ENCODE measurements around the gene ASMTL. TPM values are rescaled to one million over a fixed set of nuclear protein-coding genes. Genes with fewer than 3 reads are reported as not detected.

ASMTL gene
- total RNA-seq, 1 donor from 2014 or later, result 26.8 TPM

DNA sequence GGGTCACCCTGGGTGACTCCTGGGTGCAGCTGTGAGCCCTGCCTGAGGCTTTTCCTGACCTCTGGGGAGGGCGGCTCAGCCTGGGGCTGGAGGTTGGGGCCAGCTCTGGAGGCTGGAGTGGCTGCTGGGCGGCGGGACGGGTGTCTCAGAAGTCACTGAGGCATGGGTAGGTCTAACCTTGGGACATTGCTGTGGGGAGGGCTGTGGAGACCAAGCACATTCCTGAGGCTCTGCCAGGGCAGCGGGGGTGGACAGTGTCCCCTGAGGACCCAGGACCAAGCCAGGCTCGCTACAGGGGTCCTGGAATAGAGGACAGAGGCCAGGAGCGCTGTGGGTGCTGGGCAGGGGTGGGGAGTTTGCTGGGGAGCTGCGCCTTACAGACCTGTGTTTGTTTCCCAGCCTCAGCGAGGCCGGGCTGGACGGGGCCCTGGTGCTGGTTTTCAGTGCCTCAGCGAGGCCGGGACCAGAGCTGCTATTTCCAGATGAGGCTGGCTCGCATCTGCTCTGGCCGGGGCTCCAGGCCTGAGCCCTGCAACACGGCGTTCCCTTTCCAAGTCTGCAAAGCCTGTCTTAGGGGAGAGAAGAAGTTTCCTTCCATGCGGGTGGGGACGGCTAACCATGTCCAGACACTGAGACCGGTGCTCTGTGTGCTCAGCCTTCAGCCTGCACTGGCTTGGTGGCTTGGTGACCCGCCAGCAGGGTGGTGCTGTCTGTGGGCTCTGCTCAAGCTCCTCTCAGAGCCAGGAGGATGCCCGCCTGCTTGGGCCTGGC is 57.8 kb downstream of the ASMTL start:
- DNase-seq (ENCODE audit: low spot score), result peak; percentile 66
- intact Hi-C loops (cut with DNase I), result loop anchor here (5.0 to 10.0 kb wide), 3 partner anchors 148 to 930 kb away; partner anchors contain the start of gene AKAP17A

DNA sequence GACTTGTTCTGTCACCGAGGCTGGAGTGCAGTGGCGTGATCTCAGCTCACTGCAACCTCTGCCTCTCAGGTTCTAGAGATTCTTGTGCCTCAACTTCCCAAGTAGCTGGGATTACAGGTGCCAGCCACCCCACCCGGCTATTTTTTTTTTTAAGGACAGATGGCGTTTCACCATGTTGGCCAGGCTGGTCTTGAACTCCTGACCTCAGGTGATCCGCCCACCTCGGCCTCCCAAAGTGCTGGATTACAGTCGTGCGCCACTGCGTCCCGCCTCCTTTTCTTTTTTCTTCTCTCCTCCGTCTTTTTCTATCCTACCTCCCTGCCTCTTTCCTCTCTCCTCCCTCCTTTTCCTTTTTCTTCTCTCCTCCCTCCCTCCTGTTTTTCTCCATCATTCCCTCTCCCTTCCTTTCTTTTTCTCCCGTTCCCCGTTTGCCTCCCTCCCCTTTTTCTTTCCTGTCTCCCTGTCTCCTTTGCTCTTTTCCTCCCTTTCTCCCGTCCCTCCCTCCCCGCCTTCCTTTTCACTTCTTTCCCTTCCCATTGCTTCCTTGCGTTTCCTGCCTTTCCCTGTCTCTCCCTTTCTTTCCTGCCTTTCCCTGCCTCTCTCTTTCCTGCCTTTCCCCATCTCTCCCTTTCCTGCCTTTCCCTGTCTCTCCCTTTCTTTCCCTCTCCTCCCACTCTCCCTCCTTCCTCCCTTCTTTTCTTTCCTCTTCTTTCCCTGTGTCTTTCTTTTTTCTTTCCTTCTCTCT is 58.7 kb downstream of the ASMTL start:
- intact Hi-C loops (cut with DNase I), result loop anchor here (2.0 to 10.0 kb wide), 4 partner anchors 57 to 931 kb away; partner anchors contain the start of gene AKAP17A

DNA sequence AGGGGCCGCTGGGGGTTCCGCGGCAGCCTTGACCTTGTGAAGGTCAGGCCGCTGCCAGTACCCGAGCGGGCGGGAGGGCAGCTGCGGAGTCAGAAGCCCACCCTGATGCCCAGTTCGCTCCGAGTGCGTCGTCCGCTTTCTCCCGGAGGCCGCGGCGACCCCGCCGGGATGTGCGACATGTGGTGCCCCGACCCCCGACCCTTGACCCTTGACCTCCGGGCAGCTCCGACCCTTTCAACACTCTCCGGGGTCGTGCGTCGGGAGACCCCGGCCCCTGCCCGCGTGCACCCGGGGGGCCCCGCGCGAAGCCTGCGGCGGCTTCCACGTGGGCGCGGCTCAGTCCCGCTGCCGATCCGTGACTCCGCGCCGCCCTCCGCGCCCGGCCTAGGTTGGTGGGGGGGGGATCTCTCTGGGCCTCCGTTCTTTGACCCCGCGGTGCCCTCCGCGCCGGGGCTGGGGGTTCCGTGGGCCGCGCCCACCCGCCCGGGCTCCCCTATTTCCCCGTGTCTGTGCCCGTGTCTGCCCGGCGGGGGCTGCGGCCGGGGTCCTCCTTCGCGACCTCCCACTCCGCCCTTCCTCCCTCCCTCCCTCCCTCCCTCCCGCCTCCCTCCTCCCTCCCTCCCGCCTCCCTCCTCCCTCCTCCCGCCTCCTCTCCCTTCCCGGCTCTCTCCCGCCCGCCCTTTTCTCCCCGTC is 60.2 kb downstream of the ASMTL start:
- DNase-seq (ENCODE audit: low spot score), result peak; percentile 84
- intact Hi-C loops (cut with DNase I), result loop anchor here (2.0 to 10.0 kb wide), 4 partner anchors 58 to 932 kb away; partner anchors contain the start of gene AKAP17A

More for the DNA sequence above, 58.7 kb downstream of the ASMTL start:
- peak; percentile 17 for DNase-seq (ENCODE audit: low spot score)

GRCh38 chrX:1391707-1392375 is 60.9 kb downstream of the ASMTL start, which contains the start of gene SLC25A6:
TSS of gene SLC25A6 (minus strand) at chrX:1392113. CDS start at chrX:1392009, 104 bp downstream.
- intact Hi-C loops (cut with DNase I), result loop anchor here (2.0 to 10.0 kb wide), 4 partner anchors 59 to 933 kb away; partner anchors contain the start of gene AKAP17A
- peak; percentile 100 for DNase-seq (ENCODE audit: low spot score)

DNA sequence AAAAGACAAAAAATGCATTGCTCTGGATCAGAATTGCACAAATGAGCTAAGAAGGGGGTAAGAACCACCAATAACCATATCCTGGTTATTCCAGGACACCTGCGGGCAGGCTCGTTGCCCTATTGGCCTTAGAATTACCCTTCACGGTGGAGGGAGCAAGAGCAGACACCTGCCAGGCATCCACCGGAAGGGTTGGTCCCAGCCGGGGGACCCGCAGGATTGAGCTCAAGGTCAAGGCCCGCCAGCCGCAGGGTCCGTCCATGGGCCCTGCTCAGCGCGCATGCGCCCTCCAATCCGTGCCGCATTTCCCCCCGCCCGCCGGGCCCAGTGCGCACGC is 61.4 kb downstream of the ASMTL start:
- no peak for DNase-seq (ENCODE audit: low spot score)
- intact Hi-C loops (cut with DNase I), result loop anchor here (5.0 to 10.0 kb wide), 3 partner anchors 144 to 933 kb away; partner anchors contain the start of gene AKAP17A

DNA sequence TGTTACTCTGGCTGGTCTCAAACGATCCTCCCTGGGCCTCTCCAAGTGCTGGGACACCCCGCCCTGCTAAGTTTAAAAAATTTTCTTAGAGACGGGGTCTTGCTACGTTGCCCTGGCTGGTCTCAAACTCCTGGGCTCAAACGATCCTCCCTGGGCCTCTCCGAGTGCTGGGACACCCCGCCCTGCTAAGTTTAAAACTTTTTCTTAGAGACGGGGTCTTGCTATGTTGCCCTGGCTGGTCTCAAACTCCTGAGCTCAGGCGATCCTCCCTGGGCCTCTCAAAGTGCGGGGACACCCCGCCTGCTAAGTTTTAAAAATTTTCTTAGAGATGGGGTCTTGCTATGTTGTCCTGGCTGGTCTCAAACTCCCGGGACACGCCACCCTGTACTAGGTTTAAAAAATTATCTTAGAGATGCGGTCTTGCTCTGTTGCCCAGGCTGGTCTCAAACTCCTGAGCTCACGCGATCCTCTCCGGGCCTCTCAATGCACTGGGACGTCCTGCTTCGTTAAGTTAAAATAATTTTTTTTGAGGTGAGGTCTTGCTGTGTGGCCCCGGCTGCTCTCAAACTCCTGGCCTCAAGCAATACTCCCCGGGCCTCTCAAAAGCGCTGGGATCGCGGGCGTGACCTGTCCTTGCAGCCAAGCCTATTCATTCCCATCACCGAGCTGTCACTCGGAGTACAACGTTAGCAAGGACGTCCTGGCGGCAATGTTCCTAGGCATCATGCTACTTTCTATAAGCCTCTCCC is 61.9 kb downstream of the ASMTL start:
- intact Hi-C loops (cut with DNase I), result loop anchor here (5.0 to 10.0 kb wide), 3 partner anchors 143 to 934 kb away; partner anchors contain the start of gene AKAP17A
- DNase-seq (ENCODE audit: low spot score), result no peak

GRCh38 chrX:1389993-1390285 is 62.8 kb downstream of the ASMTL start:
- no peak for DNase-seq (ENCODE audit: low spot score)
- intact Hi-C loops (cut with DNase I), result loop anchor here (5.0 to 10.0 kb wide), 3 partner anchors 143 to 935 kb away; partner anchors contain the start of gene AKAP17A

GRCh38 chrX:1389181-1389992 is 63.3 kb downstream of the ASMTL start:
- DNase-seq (ENCODE audit: low spot score), result no peak
- intact Hi-C loops (cut with DNase I), result no loop called here

GRCh38 chrX:1388651-1389050 is 64.1 kb downstream of the ASMTL start:
- intact Hi-C loops (cut with DNase I), result no loop called here
- DNase-seq (ENCODE audit: low spot score), result no peak

DNA sequence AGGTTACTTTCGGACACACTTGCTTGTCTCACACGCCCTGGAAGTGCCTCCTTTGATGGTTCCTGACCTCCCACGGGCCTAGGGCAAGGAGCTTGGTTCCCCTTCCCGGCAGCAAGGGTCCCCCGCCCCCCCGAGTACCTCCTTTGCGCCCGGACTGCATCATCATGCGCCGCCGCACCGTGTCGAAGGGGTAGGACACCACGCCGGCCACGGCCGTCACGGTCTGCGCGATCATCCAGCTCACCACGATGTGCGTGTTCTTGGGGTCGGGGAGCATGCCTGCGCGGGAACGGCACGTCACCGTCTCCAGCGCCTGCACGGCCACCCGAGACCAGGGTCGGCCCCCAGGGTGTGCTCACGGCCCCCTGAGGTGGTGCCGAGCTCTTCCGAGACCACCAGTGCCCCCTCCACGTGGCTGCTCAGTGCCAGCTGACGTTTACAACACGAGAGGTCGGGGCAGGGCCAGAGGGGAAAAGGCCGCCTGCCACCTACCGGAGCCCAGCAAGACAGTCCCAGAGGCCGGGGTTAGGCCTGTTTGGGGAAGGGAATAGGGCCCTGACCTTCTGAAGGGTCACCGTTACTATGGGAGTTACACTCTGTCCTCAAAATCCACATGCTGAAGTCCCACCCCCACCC is 65.5 kb downstream of the ASMTL start:
- intact Hi-C loops (cut with DNase I), result no loop called here

DNA sequence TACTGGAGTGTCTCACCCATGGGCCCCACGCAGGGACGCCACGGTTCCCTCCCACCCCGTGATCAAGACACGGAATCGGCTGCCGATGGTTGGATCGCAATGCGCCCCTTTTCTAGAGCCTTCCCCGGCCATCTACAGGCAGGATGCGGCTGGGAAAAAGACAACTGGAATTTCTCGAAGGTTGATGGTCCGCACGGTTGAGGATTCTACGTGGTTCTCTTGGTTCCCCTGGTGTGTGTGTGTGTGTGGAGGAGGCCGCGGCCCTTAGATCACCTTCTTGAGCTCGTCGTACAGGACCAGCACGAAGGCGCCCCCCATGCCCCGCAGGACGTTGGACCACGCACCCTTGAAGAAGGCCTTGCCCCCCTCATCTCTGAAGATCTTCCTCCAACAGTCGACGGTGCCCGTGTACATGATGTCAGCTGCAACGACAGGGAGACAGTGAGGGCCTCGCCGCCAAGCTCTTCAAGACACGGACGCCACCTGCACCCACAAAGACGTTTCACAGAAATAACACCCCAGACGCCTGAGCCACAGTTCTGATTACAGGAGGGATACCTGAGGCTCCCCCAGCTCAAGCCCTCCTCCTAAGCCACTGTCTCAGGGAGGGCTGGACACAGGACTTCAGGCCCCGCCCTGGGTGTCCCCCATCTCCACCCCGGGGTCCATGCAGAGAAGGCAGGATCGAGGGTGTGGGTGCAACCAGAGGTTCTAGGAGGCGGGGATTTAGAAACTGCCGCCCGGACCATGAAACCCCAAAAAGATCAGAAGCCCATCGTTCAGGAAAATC is 66.2 kb downstream of the ASMTL start:
- intact Hi-C loops (cut with DNase I), result no loop called here
- no peak for DNase-seq (ENCODE audit: low spot score)

More for the DNA sequence above, 65.5 kb downstream of the ASMTL start:
- no peak for DNase-seq (ENCODE audit: low spot score)

- DNase-seq (ENCODE audit: low spot score), result no peak
These were observed 67.2 kb downstream of the ASMTL start for GRCh38 chrX:1385253-1386223.

GRCh38 chrX:1384658-1385252 is 68.0 kb downstream of the ASMTL start:
- DNase-seq (ENCODE audit: low spot score), result no peak
- intact Hi-C loops (cut with DNase I), result no loop called here

More at GRCh38 chrX:1385253-1386223, 67.2 kb downstream of the ASMTL start:
- intact Hi-C loops (cut with DNase I), result no loop called here

GRCh38 chrX:1380672-1381233 is 72.0 kb downstream of the ASMTL start:
- intact Hi-C loops (cut with DNase I), result no loop called here
- peak; percentile 35 for DNase-seq (ENCODE audit: low spot score)

GRCh38 chrX:1378306-1378759 is 74.4 kb downstream of the ASMTL start:
- intact Hi-C loops (cut with DNase I), result no loop called here
- no peak for DNase-seq (ENCODE audit: low spot score)

All from cardiac septum (tissue), 1 donor.